Epithelial cell of proximal tubule (primary cell): ENCODE results near the gene TLE3. TPM values are rescaled to one million over a fixed set of nuclear protein-coding genes. Genes with fewer than 3 reads are reported as not detected.

Experiments
- DNase-seq: peaks from one replicate; pipeline ENCODE4 v3.0.0-alpha.2; 2011; ENCODE audit warnings: low read depth
- H3K4me3 ChIP-seq: 2 replicates; pipeline ENCODE4 v1.5.1; 2011; ENCODE audit warnings: low read depth, mild to moderate bottlenecking, low read length
- total RNA-seq: library from RNA; depleted of rRNA; stranded (reverse); fragments of >200 nt; gene quantifications from 2 replicates; pipeline ENCODE4 v1.2.3, GENCODE V29; 2015
- TF ChIP-seq, protein P1 (sequence below): conservative IDR thresholded peaks from 2 replicates; pipeline ENCODE4 v1.5.1; 2012; ENCODE audit warnings: low read depth, mild to moderate bottlenecking, low read length

Gene TLE3
- total RNA-seq, result 20.5 and 34.8 TPM in 2 replicates

DNA sequence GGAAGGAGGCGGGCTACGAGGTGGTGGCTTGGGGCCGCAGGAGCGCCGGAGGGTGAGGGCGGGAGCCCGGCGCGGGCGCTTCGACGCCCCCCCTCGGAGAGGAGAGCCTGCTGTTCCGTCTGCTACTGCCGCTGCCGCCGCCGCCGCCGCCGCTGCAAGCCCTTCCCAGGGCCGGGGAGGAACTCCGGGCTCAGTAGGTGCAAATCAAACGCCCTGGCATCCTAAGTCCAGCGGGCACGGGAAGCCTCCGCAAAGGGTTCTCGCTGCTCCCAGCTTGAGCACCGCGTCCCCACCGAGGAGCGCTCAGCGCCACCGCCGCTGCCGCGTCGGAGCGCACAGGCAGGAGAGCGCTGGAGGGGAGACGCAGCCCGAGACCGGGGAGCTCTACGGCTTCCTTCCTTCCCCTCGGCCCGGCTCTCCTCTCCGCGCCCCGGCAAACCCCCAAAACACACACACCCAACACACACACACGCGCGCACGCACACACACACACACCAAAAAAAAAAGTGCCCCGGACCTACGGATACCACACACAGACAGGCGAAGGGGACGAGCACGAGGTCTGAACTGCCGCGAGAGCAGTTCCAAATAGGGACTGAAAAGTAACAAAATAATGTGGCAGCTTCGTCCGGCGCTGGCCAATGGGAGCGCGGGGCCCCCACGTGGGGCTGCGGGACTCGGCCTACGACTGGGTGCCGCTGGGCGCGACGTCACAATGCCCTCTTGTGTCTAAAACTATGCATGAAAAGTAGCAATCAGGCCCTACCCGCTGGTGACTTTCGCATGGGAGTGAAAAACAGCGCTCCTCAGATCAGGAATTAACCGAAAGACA is at the start of gene TLE3:
TSS of gene TLE3 (minus strand) at position 597 of the 832 bp plus-strand sequence. CDS start 1,119 bp downstream, outside the sequence.
- TF ChIP-seq, protein P1, sequence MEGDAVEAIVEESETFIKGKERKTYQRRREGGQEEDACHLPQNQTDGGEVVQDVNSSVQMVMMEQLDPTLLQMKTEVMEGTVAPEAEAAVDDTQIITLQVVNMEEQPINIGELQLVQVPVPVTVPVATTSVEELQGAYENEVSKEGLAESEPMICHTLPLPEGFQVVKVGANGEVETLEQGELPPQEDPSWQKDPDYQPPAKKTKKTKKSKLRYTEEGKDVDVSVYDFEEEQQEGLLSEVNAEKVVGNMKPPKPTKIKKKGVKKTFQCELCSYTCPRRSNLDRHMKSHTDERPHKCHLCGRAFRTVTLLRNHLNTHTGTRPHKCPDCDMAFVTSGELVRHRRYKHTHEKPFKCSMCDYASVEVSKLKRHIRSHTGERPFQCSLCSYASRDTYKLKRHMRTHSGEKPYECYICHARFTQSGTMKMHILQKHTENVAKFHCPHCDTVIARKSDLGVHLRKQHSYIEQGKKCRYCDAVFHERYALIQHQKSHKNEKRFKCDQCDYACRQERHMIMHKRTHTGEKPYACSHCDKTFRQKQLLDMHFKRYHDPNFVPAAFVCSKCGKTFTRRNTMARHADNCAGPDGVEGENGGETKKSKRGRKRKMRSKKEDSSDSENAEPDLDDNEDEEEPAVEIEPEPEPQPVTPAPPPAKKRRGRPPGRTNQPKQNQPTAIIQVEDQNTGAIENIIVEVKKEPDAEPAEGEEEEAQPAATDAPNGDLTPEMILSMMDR, result peak; percentile 38
- DNase-seq, result peak; percentile 83

GRCh38 chr15:70147178-70147760 is 49.6 kb upstream of the TLE3 start:
- DNase-seq, result no peak
- TF ChIP-seq, protein P1, result no peak
- no peak overlapping the region for H3K4me3 ChIP-seq

More for the DNA sequence above, at the start of gene TLE3:
- H3K4me3 ChIP-seq, result peak within 1 kb of the TSS; percentile 94

DNA sequence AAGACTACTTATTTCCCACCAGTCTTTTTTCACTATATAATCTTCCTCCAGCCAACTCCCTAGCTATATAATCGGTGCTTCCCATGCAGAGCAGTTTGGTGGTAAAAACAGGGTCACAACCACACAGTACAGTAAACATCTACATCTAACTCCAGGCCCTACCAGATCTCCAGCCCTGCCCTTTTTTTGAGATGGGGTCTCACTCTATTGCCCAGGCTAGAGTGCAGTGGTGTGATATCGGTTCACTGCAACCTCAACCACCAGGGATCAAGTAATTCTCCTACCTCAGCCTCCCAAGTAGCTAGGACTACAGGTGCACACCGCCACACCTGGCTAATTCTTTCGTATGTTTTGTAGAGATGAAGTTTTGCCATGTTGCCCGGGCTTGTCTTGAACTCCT is 49.1 kb upstream of the TLE3 start:
- DNase-seq, result no peak
- TF ChIP-seq, protein P1, result no peak
- H3K4me3 ChIP-seq, result no peak overlapping the region

DNA sequence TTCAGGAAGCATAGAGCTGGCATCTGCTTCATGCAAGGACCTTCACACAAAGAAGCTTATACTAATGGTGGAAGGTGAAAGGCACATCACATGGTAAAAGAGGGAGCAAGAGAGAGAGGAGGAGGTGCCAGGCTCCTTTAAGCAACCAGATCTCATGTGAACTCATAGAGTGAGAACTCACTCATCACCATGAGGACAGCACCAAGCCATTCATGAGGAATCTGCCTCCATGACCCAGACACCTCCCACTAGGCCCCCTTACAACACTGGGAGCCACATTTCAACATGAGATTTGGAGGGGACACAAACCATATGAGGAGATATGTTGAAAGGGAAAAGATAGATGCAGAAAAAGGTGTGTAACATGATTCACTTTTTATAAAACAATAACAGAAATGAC is 48.4 kb upstream of the TLE3 start:
- TF ChIP-seq, protein P1, result no peak
- no peak overlapping the region for H3K4me3 ChIP-seq
- no peak for DNase-seq

- no peak overlapping the region for H3K4me3 ChIP-seq
- DNase-seq, result no peak
- TF ChIP-seq, protein P1, result no peak
These were observed 47.5 kb upstream of the TLE3 start for GRCh38 chr15:70145261-70145660.

- DNase-seq, result no peak
- TF ChIP-seq, protein P1, result no peak
These were observed 44.8 kb upstream of the TLE3 start for GRCh38 chr15:70142322-70143191.

More at GRCh38 chr15:70142322-70143191, 44.8 kb upstream of the TLE3 start:
- no peak overlapping the region for H3K4me3 ChIP-seq
